Adrenal gland (tissue), 5 donors: ENCODE measurements around the gene HOMER2.
"Not testable (repeated sequence)": the region's sequence is repeated elsewhere in the genome, so short reads cannot be mapped to it uniquely, and the experiment has no call there.

Experiments
- CTCF ChIP-seq, 6 experiments: fragments of 450-650 bp in 4 of 6; fragments of 200-600 bp in 2 of 6; sonication (generic) in 1 of 6; IDR thresholded peaks; 1 replicate in 5 of 6; 2 replicates in 1 of 6; pipeline versions ENCODE4 v1.5.1 to v1.8.0; 2016 to 2021; ENCODE audit warnings: antibody characterized with exemption in 6 of 6, mild to moderate bottlenecking in 2 of 6, moderate library complexity in 1 of 6
- POLR2A ChIP-seq, 2 donors: fragments of 450-650 bp; IDR thresholded peaks; one replicate each; pipeline ENCODE4 v1.6.1; 2017; ENCODE audit warnings: antibody characterized with exemption in 2 of 2, mild to moderate bottlenecking in 2 of 2, moderate library complexity in 1 of 2
- donor health status: DM: no; HTN: no; CAD: no.

DNA sequence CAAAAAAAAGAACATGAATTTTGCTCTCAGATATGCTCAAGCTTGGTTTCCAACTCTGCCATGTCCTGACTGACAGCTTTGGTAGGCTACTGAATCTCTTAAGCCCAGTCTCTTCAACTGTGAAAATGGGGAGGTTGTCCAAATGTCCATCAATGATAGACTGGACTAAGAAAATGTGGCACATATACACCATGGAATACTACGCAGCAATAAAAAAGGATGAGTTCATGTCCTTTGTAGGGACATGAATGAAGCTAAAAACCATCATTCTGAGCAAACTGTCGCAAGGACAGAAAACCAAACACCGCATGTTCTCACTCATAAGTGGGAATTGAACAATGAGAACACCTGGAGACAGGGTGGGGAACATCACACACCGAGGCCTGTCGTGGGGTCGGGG lies 12.8 kb downstream of the HOMER2 start:
- TF ChIP-seq CTCF, POLR2A (IDR thresholded peaks at IDR 0.05): not testable (repeated sequence)
